HUES48 (cell line): Measurements from ENCODE around the gene UBR4.
"Not testable (repeated sequence)": the region's sequence is repeated elsewhere in the genome, so short reads cannot be mapped to it uniquely, and the experiment has no call there.

Source experiments
- H3K27ac ChIP-seq: one replicate; pipeline ENCODE4 v1.7.0; 2013; ENCODE audit warnings: low read depth, low read length, inconsistent platforms
- H3K27me3 ChIP-seq: 2 replicates; pipeline ENCODE4 v1.6.1; 2013; ENCODE audit warnings: mild to moderate bottlenecking, low read length; ENCODE audit not compliant: control insufficient read depth, insufficient read depth
- H3K36me3 ChIP-seq: 2 replicates; pipeline ENCODE4 v1.6.1; 2013; ENCODE audit warnings: low read length; ENCODE audit not compliant: control insufficient read depth, insufficient read depth
- H3K4me1 ChIP-seq: 2 replicates; pipeline ENCODE4 v1.6.1; 2013; ENCODE audit warnings: mild to moderate bottlenecking, low read length; ENCODE audit not compliant: control insufficient read depth, insufficient read depth
- H3K4me3 ChIP-seq: 2 replicates; pipeline ENCODE4 v1.5.1; 2013; ENCODE audit warnings: mild to moderate bottlenecking, low read depth, low read length
- H3K9ac ChIP-seq: 2 replicates; pipeline ENCODE4 v1.6.1; 2013; ENCODE audit warnings: mild to moderate bottlenecking, low read depth, low read length, moderate library complexity
- H3K9me3 ChIP-seq: 2 replicates; pipeline ENCODE4 v1.6.1; 2013; ENCODE audit warnings: low read length; ENCODE audit not compliant: control insufficient read depth, insufficient read depth

The UBR4 gene

DNA sequence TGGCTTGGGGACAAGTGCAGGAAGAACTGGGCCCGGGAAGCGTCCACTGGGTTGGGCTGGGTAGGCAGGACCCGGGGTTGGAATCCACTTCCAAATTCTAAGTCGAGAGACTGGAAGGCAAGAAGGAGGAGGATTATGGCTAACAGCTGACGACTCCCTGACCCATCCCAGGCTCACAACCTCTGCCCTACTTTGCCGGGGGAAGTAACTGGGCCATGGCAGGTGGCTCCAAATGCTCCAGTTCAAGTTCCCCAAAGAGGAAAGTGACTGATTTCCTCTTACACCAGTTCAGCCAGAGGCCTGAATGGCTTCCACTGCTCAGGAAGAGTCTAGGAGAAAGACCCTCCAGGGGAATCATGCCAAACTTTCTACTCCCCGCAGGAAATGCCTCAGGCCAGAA lies 29.8 kb upstream of the UBR4 start:
- H3K36me3 ChIP-seq: peaks cover 91% of the 10 kb centered on the region
- H3K27ac ChIP-seq: no peak overlapping the region
- no peak overlapping the region for H3K9ac ChIP-seq

DNA sequence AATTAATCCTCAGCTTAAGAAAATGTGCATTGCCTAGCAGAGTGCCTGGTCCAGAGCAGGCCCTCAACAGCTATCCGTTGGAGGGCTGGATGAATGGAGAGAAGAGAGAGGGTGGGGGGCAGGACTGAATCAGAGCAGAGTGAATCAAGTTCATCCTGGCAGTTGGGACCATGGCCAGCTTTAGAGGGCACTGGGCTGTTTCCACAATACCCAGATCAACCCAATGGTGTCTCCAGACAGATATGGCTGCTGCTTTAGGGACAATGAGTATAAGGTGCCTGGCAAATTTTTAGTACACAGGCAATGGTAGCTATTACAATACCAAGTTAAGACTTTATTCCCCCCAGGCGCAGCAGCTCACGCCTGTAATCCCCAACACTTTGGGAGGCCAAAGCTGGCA lies 24.2 kb upstream of the UBR4 start:
- Histone ChIP-seq H3K36me3 (peaks cover 89% of the 10 kb centered on the region), H3K27me3 (no peaks in the 10 kb centered on the region), H3K9me3 (no peaks in the 10 kb centered on the region), H3K27ac (no peak overlapping the region), H3K9ac (no peak overlapping the region), H3K4me1 (no peaks in the 10 kb centered on the region), H3K4me3 (no peak overlapping the region)

More for the DNA sequence above, 29.8 kb upstream of the UBR4 start:
- Histone ChIP-seq H3K27me3 (no peaks in the 10 kb centered on the region), H3K4me1 (no peaks in the 10 kb centered on the region), H3K4me3 (no peak overlapping the region), H3K9me3 (no peaks in the 10 kb centered on the region)

DNA sequence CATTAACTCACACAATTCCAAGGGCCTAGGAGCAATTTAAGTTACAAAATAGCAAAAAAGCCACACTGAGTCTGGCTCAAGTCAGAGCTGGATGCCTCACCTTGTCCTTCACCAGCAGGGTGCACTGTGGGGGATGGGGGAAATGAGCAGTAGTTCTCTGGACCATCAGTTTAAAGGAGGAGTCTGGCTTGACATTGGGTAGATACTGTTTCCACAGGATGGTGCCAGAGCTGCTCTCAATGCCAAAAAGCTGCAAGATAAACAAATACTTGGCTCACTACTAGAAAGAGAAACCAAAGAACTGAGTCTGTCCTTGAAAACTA lies 22.4 kb upstream of the UBR4 start:
- Histone ChIP-seq H3K9me3 (no peaks in the 10 kb centered on the region), H3K9ac (no peak overlapping the region), H3K4me3 (no peak overlapping the region), H3K27ac (no peak overlapping the region), H3K4me1 (no peaks in the 10 kb centered on the region), H3K27me3 (no peaks in the 10 kb centered on the region), H3K36me3 (peaks cover 87% of the 10 kb centered on the region)

DNA sequence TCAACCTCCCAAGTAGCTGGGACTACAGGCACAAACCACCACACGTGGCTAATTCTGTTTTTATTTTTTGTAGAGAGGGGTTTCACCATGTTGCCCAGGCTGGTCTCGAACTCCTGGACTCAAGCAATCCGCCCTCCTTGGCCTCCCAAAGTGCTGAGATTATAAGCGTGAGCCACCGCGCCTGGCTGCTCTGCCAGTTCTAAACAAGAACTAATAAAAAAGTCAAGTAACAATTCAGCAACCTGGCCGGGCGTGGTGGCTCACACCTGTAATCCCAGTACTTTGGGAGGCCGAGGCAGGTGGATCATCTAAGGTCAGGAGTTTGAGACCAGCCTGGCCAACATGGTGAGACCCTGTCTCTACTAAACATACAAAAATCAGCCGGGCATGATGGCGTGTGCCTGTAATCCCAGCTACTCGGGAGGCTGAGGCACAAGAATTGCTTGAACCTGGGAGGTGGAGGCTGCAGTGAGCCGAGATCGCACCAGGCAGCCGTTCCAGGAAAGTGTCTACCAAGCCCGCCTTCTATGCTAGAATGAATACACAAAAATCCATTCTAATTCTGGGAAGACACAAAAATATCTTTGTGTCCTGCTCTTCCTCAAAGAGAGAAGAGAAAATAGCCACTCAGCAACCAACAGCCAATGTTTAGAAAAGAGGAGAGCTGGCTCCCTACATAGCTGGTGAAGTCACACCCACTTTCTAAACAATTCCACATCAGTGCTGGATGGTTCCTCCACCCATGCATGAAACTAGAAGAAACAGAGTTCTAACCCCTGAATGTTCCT lies 21.9 kb upstream of the UBR4 start:
- not testable (repeated sequence) for H3K4me1 ChIP-seq, H3K27me3 ChIP-seq, H3K27ac ChIP-seq, H3K9me3 ChIP-seq, H3K9ac ChIP-seq, H3K4me3 ChIP-seq
- H3K36me3 ChIP-seq: peaks cover 87% of the 10 kb centered on the region

GRCh38 chr1:19229828-19230325 lies 19.8 kb upstream of the UBR4 start:
- no peak overlapping the region for H3K9ac ChIP-seq
- peaks cover 94% of the 10 kb centered on the region for H3K36me3 ChIP-seq
- H3K4me3 ChIP-seq: no peak overlapping the region

DNA sequence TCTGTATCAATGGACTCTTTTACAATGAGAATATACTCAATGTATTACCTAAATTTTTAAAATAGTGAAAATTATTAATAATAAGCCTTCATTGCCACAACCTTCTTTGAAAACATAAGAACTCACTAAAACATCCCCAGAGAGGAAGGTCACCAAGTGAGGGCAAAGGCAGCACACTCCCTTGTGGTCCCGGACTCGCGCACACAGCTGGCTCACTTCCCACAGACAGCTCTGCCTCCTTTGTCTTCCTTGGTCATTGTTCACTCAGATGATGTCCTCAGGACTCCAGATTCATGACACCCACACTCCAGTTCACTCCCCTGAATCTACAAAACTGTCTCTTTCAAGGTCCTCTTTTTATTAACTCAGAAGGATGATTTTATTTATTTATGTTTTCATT lies 19.2 kb upstream of the UBR4 start:
- Histone ChIP-seq H3K9ac (no peak overlapping the region), H3K36me3 (peaks cover 96% of the 10 kb centered on the region), H3K27ac (no peak overlapping the region)

More at GRCh38 chr1:19229828-19230325, 19.8 kb upstream of the UBR4 start:
- H3K9me3 ChIP-seq: no peaks in the 10 kb centered on the region
- H3K4me1 ChIP-seq: no peaks in the 10 kb centered on the region
- no peak overlapping the region for H3K27ac ChIP-seq
- H3K27me3 ChIP-seq: no peaks in the 10 kb centered on the region

DNA sequence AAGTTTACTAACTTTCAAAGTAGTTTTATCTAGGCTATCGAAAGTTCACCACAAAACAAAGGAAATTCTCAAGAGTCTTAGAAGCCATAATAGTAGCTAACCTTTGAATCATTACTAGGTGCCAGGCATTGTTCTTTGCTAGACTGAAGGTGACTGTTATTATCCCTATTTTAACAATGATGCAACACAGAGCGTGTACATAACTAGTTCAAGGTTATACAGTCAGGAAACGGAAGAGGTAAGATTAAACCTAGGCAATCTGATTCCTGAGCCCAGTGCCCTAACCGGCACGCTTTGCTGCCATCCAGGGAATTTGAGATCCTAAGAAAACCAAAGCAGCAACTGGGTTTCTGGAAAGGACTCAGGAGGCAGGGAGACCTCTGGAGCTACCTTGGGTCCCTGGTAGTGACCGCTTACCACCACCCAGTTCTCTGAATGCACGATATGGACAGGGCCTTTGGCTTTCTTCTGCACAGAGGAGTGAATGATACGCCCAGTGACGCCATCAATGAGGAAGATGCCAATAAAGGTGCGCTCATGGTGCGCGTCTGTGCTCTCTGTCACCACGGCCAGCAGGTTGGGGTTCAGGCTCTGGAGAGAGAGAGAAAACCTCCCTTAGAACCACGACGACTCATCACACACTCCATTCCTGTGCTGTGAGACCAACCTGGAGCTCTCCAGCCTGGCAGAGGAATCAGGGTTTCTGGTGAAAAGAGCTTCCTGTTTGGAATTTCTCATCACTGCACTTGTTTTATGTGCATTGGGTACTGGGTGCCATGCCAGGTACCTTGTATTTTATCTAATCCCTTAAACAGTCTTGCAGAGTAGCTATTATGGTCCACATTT lies 13.1 kb upstream of the UBR4 start:
- Histone ChIP-seq H3K27ac (no peak overlapping the region), H3K36me3 (peaks cover 96% of the 10 kb centered on the region), H3K4me1 (no peaks in the 10 kb centered on the region), H3K9me3 (no peaks in the 10 kb centered on the region), H3K9ac (no peak overlapping the region), H3K4me3 (no peak overlapping the region), H3K27me3 (no peaks in the 10 kb centered on the region)

More for the DNA sequence above, 19.2 kb upstream of the UBR4 start:
- Histone ChIP-seq H3K4me3 (no peak overlapping the region), H3K9me3 (no peaks in the 10 kb centered on the region), H3K27me3 (no peaks in the 10 kb centered on the region), H3K4me1 (no peaks in the 10 kb centered on the region)

- H3K4me3 ChIP-seq: no peak overlapping the region
- peaks cover 98% of the 10 kb centered on the region for H3K36me3 ChIP-seq
- no peak overlapping the region for H3K9ac ChIP-seq
- H3K9me3 ChIP-seq: no peaks in the 10 kb centered on the region
- H3K27ac ChIP-seq: no peak overlapping the region
- H3K27me3 ChIP-seq: no peaks in the 10 kb centered on the region
- H3K4me1 ChIP-seq: no peaks in the 10 kb centered on the region
Observed at GRCh38 chr1:19222573-19222972, 12.5 kb upstream of the UBR4 start.

- Histone ChIP-seq H3K4me3 (no peak overlapping the region), H3K9ac (no peak overlapping the region), H3K9me3 (no peaks in the 10 kb centered on the region), H3K27me3 (no peaks in the 10 kb centered on the region), H3K27ac (no peak overlapping the region), H3K36me3 (peaks cover 96% of the 10 kb centered on the region), H3K4me1 (no peaks in the 10 kb centered on the region)
Observed at GRCh38 chr1:19220991-19221390, 10.9 kb upstream of the UBR4 start.

- H3K9ac ChIP-seq: no peak overlapping the region
- H3K4me3 ChIP-seq: no peak overlapping the region
- no peaks in the 10 kb centered on the region for H3K9me3 ChIP-seq
- H3K36me3 ChIP-seq: peaks cover 97% of the 10 kb centered on the region
- no peaks in the 10 kb centered on the region for H3K4me1 ChIP-seq
- no peaks in the 10 kb centered on the region for H3K27me3 ChIP-seq
- H3K27ac ChIP-seq: no peak overlapping the region
Observed at GRCh38 chr1:19220080-19220846, 10.2 kb upstream of the UBR4 start.
